Fibroblast of mammary gland (primary cell): Measurements from ENCODE around the gene PLCH1.

Experiments
- DNase-seq: peaks from one replicate; pipeline ENCODE4 v3.0.0-alpha.2; 2010; ENCODE audit warnings: low read depth
- H3K4me3 ChIP-seq: 2 replicates; pipeline ENCODE4 v1.5.1; 2011; ENCODE audit warnings: low read depth, mild to moderate bottlenecking, low read length, moderate library complexity; ENCODE audit not compliant: control insufficient read depth
- CTCF ChIP-seq: conservative IDR thresholded peaks from 2 replicates; pipeline ENCODE4 v1.5.1; 2011; ENCODE audit warnings: low read depth, low read length, inconsistent platforms; ENCODE audit not compliant: control insufficient read depth, insufficient read depth

The PLCH1 gene

DNA sequence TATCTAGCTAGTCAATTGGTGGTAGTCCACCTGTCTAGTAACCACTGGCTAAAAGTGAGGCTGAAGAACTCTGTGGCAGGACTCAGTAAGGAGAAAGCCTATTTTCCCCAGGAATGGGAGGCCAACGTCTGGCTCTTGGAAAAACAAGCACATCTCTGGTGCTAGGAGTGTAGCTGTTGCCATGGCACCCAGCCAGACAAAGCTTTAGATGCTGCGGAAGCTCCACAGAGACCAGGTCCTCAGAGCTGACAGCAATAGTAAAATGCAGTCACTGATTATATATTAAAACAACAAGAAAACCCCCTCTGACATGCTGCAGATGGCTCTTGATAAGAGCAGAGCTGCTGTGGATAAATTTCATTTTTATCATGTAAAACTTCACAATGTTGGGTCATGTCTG, 326.5 kb downstream of the PLCH1 start:
- no peak for TF ChIP-seq CTCF
- no peak for DNase-seq
- no peak overlapping the region for H3K4me3 ChIP-seq

- no peak for DNase-seq
- no peak overlapping the region for H3K4me3 ChIP-seq
- no peak for TF ChIP-seq CTCF
Observed at GRCh38 chr3:155417119-155417517, 327.8 kb downstream of the PLCH1 start.

GRCh38 chr3:155416500-155417118, 328.3 kb downstream of the PLCH1 start:
- H3K4me3 ChIP-seq: no peak overlapping the region
- TF ChIP-seq CTCF: no peak
- DNase-seq: peak; percentile 88

GRCh38 chr3:155412904-155413303, 332.0 kb downstream of the PLCH1 start:
- no peak overlapping the region for H3K4me3 ChIP-seq
- TF ChIP-seq CTCF: no peak
- DNase-seq: no peak

DNA sequence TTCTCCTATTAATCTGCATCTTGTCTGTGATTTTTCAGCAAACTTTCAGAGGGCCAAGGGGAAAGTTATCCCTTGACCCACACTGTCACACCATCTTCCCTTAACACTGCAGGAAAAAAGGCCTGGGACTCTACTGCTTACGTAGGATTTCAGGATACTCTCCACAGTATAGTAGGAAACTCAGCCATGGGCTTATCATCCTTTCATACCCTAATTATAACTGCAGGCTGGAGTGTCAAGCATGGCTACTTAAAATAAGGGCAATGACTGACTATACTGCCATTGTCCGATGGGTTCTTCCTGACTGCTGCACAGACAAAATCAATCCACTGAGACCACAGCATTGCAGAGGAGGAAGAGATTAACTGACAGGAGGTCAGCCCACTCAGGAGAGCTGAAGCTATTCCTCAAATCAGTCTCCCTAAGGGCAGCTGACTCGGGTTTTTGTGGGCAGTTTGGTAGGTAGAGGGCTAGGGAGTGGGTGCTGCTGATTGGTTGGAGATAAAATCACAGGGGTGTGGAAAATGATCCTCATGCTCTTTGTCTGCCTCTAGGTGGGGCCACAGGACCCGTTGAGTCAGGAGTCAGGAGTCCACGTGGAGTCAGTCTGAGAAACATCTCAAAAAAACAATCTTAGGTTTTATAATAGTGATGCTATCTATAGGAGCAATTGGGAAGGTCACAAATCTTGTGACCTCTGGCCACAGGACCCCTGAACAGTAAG, 333.2 kb downstream of the PLCH1 start:
- peak; percentile 18 for DNase-seq
- H3K4me3 ChIP-seq: no peak overlapping the region
- TF ChIP-seq CTCF: peak; percentile 21

DNA sequence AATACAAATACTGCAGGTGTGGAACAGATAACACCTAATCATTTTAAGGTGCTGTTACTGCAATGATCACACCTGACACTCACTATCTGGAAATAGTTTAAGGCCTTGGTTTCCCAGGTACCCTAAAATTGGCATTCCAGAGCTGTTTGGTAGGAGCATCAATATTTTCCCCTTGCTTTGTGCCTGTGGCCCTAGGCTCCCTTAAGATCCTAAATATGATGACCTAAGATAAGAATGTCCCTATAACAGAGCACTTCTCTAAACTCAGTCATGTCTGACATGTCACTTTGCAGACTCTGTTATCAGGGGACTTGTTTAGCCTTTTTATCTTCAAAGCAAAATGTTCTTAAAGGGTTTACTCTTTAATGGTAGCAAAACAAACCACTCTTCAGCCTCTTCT, 335.5 kb downstream of the PLCH1 start:
- H3K4me3 ChIP-seq: no peak overlapping the region
- DNase-seq: no peak
- TF ChIP-seq CTCF: no peak
